Measurements from ENCODE around the gene STK25. TPM values are rescaled to one million over a fixed set of nuclear protein-coding genes. Genes with fewer than 3 reads are reported as not detected.

The STK25 gene
- total RNA-seq, 1 donor from 2014 or later, result 125 TPM

DNA sequence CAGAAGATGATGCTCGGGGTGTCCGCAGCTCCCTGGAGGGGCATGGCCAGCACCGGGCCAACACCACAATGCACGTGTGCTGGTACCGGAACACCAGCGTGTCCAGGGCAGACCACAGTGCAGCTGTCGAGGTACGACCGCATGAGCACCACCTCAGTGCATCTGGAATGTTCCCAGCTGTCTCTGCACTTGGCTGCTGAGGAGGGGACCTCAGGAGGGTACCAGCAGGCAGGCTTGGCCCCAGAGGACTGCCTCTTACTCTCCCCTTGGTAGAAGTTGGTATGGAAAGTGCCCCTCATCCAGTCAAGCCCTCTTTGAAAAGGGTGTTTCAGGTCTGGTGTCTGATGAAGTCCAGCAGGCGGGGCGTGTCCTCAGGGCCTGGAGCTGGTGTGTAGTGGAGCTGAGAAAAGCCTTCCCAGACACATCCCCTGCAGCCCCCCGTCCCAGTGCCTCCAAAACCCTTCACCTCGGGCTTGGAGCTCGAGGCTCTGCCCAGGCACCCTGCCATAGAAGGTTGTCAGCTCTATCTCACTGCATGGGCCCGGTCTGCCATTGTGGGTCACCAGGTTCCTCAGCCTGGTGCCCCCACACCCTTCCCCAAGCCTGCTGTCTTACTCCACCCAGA lies 16.7 kb downstream of the STK25 start:
- TF ChIP-seq, protein P1, sequence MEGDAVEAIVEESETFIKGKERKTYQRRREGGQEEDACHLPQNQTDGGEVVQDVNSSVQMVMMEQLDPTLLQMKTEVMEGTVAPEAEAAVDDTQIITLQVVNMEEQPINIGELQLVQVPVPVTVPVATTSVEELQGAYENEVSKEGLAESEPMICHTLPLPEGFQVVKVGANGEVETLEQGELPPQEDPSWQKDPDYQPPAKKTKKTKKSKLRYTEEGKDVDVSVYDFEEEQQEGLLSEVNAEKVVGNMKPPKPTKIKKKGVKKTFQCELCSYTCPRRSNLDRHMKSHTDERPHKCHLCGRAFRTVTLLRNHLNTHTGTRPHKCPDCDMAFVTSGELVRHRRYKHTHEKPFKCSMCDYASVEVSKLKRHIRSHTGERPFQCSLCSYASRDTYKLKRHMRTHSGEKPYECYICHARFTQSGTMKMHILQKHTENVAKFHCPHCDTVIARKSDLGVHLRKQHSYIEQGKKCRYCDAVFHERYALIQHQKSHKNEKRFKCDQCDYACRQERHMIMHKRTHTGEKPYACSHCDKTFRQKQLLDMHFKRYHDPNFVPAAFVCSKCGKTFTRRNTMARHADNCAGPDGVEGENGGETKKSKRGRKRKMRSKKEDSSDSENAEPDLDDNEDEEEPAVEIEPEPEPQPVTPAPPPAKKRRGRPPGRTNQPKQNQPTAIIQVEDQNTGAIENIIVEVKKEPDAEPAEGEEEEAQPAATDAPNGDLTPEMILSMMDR (IDR thresholded peaks at IDR 0.05), result no peak
- ATAC-seq (peak in 1 of 2 donors; percentile 9), DNase-seq (no peak)
- no peaks in the 10 kb centered on the region for H3K4me1 ChIP-seq
- no peak overlapping the region for H3K4me3 ChIP-seq
- no peaks in the 10 kb centered on the region for H3K9me3 ChIP-seq
- no peak overlapping the region for H3K27ac ChIP-seq
- intact Hi-C loops (cut with DNase I), result no loop called here
- no peaks in the 10 kb centered on the region for H3K27me3 ChIP-seq (ENCODE audit: low read depth)
- peaks cover 80% of the 10 kb centered on the region for H3K36me3 ChIP-seq

- no peak overlapping the region for H3K27ac ChIP-seq
- DNase-seq, result no peak
- ATAC-seq, result peak in 1 of 2 donors; percentile 11
Measured at GRCh38 chr2:241490825-241491506, 17.4 kb downstream of the STK25 start.

DNA sequence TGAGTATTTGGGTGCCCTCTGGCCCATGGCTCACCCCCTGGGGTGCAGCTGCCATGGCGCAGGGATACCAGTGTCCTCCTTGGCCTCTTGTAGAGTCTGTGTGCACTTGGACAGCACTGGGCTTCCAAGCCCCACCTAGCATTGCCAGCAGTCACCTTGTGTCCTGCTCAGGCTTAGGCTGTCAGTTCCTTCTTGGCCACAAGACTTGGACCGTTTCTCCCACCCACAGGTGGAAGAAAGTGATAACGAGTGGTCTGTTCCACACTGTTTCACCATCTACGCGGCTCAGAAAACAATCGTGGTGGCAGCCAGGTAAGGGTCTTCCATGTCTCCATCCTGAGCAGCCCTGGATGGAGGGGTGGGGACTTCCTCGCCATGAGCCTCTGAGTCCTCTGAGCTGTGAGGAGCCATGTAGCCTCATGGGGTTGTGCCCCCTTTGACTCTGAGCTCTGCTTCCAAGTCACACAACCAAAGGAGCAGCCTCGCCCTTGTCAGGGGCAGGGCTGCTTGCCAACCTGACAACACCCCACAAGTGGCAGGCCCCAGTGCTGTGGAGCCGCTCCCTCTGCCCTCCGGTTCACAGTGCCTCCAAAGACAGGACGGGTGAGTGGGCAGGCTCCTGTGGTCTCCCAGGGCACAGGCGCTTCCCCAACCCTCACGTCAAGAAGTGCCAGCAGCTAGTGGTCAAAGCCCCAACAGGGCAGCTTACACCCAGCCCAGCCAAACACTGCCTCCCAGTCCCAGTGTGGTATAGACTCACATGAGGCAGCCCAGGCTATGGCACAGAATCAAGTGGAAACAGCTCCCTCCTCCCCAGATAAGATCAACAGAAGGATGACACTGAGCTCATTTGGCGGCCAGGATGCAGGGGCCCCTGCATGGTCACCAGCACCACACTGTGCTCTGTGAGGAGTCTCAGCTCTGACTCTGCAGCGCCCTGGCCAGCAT lies 18.4 kb downstream of the STK25 start:
- DNase-seq, result no peak

More at GRCh38 chr2:241490825-241491506, 17.4 kb downstream of the STK25 start:
- no peaks in the 10 kb centered on the region for H3K27me3 ChIP-seq (ENCODE audit: low read depth)
- intact Hi-C loops (cut with DNase I), result no loop called here
- H3K9me3 ChIP-seq, result no peaks in the 10 kb centered on the region
- H3K4me3 ChIP-seq, result no peak overlapping the region
- H3K4me1 ChIP-seq, result no peaks in the 10 kb centered on the region
- peaks cover 77% of the 10 kb centered on the region for H3K36me3 ChIP-seq
- TF ChIP-seq, protein P1 (IDR thresholded peaks at IDR 0.05), result no peak

DNA sequence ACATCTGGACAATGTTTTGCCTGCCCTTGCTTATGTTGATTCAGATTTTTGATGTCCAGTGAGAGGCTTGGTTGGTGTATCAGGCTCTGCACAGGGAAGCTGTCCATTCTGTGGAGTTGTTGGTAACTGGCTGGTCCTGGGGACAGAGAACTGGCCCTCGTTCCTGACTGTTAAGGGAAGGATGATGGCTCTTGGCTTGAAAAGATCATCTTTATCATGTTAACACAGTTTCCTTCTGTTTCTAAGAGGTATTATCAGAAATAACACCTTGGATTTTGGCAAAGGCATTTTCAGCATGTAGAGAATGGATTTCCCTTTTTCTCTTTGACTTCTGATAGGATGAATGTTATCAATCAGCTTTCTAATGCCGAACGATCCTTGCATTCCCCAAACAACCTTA lies 19.3 kb downstream of the STK25 start:
- DNase-seq (no peak), ATAC-seq (no peak)
- Histone ChIP-seq H3K4me1 (no peaks in the 10 kb centered on the region), H3K36me3 (peaks cover 64% of the 10 kb centered on the region), H3K27ac (no peak overlapping the region), H3K9me3 (no peaks in the 10 kb centered on the region), H3K4me3 (no peak overlapping the region), H3K27me3 (ENCODE audit: low read depth) (no peaks in the 10 kb centered on the region)
- intact Hi-C loops (cut with DNase I), result no loop called here
- TF ChIP-seq, protein P1 (IDR thresholded peaks at IDR 0.05), result no peak

More for the DNA sequence above, 18.4 kb downstream of the STK25 start:
- Histone ChIP-seq H3K9me3 (no peaks in the 10 kb centered on the region), H3K4me1 (no peaks in the 10 kb centered on the region), H3K27me3 (ENCODE audit: low read depth) (no peaks in the 10 kb centered on the region), H3K4me3 (no peak overlapping the region), H3K27ac (no peak overlapping the region), H3K36me3 (peaks cover 67% of the 10 kb centered on the region)
- peak; percentile 16 to 34 for ATAC-seq
- intact Hi-C loops (cut with DNase I), result no loop called here
- TF ChIP-seq, protein P1 (IDR thresholded peaks at IDR 0.05), result no peak

DNA sequence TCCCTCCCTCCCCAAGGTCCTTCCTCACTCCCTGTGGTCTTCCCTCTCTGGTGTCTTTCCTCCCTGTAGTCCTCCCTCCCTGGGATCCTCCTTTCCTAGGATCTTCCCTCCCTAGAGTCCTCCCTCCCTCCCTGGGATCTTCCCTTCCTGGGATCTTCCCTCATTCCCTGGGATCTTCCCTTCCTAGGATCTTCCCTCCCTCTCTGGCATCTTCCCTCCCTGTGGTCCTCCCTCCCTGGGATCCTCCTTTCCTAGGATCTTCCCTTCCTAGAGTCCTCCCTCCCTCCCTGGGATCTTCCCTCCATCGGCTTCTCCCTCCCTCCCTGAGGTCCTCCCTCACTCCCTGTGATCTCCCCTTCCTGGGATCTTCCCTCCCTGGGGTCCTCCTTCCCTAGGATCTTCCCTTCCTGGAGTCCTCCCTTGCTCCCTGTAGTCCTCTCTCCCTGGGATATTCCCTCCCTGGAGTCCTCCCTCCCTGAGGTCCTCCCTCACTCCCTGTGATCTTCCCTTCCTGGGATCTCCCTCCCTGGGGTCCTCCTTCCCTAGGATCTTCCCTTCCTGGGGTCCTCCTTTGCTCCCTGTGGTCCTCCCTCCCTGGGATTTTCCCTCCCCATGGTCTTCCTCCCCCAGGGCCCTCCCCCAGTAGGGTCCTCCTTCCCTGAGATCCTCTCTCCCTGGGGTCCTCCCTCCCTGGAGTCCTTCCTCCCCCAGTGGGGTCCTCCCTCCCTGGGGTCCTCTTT lies 23.0 kb downstream of the STK25 start:
- Histone ChIP-seq H3K4me3 (no peak overlapping the region), H3K9me3 (no peaks in the 10 kb centered on the region), H3K27me3 (ENCODE audit: low read depth) (no peaks in the 10 kb centered on the region), H3K4me1 (no peaks in the 10 kb centered on the region), H3K36me3 (peaks cover 39% of the 10 kb centered on the region), H3K27ac (no peak overlapping the region)
- intact Hi-C loops (cut with DNase I), result no loop called here
- DNase-seq, result no peak
- no peak for ATAC-seq
- TF ChIP-seq, protein P1 (IDR thresholded peaks at IDR 0.05), result no peak
